GM19467 (cell line): ENCODE data around the gene GSX2.
"Not testable (repeated sequence)": the region's sequence is repeated elsewhere in the genome, so short reads cannot be mapped to it uniquely, and the experiment has no call there.

Experiments
- ATAC-seq: cut with Tn5 transposase; IDR thresholded peaks from one replicate; pipeline ENCODE4 v1.9.1; 2021; ENCODE audit warnings: mild to moderate bottlenecking, moderate library complexity; ENCODE audit not compliant: unreplicated experiment

GSX2 gene

GRCh38 chr4:54101190-54102041 lies 1.5 kb downstream of the GSX2 start:
- no peak for ATAC-seq

GRCh38 chr4:54102531-54103106 lies 2.7 kb downstream of the GSX2 start:
- no peak for ATAC-seq

GRCh38 chr4:54103190-54103574 lies 3.2 kb downstream of the GSX2 start:
- ATAC-seq: no peak

DNA sequence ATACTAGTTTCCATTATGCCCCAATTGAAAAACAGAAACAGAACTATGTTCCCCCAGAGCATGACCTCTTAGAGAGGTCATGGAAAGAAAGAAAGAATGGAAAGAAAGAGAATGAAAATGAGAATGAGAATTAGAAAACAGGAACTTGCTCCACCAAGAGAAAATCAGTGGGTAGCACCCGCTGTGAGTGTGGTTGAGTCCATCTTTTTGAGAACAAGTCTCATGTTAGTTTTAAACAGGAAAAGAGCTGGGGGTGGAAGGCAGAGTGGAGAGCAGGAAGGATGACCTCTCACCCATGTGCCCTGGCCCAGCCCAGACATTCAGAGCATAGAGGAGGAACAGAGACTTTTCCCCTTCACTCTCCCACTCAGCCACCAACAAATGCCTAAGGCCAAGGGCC lies 4.9 kb downstream of the GSX2 start:
- ATAC-seq: no peak

- ATAC-seq: no peak
These were observed 8.2 kb downstream of the GSX2 start for GRCh38 chr4:54107951-54108748.

DNA sequence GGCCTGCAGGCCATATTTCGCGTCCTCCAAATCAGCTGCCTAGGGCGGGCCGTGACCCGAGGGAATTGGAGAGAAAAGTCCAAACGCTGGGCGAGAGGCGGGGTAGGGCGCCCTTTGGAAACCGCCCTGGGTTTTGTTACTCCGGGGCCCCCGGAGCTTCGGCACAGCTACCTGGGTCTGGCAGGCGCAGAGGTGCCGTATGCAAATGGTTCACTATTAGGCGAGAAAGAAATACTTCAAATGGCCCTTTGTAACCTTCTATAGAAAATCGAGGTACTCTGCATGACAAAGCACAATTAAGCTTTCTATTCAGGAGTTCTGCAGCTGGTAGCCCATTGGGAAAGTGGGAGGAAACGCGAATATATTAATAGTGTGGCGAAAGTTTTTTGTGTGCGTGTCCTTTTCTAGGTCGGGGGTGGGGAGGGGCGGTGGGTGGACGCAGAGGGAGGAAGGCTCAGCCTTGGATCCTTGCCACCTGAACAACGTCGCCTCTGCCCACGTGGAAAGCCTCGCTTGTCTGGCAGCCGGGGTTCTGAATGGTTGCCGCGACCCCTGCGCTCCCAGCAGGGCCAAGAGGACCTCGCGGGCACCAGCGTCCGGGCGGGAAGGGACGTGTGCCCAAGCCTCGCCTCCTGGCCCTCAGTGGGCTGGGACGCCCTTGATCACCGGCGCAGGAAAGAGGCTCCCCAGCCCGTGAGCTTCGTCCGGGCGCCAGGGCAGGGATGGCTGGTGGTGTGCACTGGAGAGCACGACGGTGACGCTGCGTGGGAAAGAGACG lies 9.5 kb downstream of the GSX2 start:
- ATAC-seq: no peak

- no peak for ATAC-seq
These were observed 10.1 kb downstream of the GSX2 start for GRCh38 chr4:54110019-54110416.

DNA sequence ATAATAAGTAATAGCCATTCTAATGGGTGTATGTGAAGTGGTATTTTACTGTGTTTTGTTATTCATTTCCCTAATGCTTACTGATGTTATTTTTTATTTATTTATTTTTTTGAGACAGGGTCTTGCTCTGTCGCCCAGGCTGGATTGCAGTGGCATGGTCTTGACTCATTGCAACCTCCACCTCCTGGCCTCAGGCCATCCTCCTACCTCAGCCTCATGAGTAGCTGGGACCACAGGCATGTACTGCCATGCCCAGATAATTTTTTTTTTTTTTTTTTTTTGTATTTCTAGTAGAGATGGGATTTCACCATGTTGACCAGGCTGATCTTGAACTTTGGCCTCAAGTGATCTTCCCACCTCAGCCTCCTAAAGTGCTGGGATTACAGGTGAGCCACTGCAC lies 13.2 kb downstream of the GSX2 start:
- ATAC-seq: not testable (repeated sequence)

GRCh38 chr4:54116246-54116645 lies 16.3 kb downstream of the GSX2 start:
- ATAC-seq: not testable (repeated sequence)

DNA sequence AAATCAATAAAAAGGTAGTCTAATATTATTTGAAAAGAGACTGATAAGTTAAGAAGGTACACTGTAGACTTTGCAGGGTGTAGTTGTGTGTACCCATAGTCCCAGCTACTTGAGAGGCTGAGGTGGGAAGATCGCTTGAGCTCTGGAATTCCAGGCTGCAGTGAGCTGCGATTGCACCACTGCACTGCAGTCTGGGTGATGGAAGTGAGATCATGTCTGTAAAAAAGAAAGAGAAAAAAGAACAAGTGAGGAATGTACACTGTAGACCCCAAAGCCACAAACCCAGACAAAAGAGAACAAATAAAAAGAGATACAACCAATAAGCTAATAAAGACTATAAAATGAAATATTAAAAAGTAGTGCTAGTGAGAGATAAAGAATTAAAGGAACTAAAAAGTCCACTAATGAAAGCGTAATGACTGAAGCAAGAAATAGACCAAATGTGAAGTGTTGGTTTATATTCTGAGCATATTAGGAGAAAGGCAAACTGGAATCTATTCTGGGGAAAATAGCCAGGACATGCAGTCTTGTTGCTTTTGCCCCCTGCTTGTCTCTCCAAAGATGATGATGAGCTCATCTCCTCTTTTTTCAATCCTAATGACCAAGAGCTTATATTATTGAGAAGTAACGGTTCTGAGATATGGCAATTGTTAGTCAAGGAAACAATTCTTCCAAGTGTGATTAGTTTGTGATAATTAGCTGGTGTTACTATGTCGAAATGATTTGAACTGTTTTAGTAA lies 19.1 kb downstream of the GSX2 start:
- no peak for ATAC-seq

DNA sequence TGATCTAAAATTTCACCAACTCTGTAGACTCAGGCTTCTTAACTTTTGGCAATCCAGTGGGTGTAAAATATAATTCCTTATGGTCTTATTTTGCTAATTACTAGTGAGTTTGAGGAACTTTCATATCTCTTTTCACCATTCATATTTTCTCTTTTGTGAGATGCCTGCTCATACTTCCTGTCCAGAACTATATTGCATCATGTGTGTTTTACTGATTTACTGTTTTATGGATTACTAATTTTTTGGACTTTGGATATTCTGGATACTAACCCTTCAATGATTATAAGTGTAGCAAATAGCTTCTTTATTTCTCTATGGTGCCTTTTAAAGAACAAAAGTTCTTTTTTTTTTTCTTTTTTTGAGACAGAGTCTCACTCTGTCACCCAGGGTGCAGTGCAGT lies 20.6 kb downstream of the GSX2 start:
- no peak for ATAC-seq

DNA sequence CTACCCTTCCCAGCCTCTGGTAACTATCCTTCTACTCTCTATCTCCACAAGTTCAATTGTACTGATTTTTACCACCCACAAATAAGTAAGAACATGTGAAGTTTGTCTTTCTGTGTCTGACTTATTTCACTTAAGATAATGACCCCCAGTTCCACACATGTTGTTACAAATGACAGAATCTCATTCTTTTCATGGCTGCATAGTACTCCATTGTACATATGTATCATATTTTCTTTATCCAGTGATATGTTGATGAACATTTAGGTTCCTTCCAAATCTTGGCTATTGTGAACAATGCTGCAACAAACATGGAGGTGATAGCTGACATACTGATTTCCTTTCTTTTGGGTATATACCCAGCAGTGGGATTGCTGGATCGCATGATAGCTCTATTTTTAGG lies 27.7 kb downstream of the GSX2 start:
- no peak for ATAC-seq

DNA sequence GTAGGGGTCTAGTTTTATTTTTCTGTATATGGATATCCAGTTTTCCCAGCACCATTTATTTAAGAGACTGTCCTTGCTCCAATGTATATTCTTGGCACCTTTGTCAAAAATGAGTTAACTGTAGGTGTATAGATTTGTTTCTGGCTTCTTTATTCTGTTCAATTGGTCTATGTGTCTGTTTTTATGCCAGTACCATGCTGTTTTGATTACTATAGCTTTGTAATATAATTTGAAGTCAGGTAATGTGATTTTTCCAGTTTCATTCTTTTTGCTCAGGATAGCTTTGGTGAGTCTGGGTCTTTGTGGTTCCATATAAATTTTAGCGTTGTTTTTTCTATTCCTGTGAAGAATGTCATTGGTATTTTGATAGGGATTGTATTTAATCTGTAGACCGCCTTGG lies 28.7 kb downstream of the GSX2 start:
- not testable (repeated sequence) for ATAC-seq

- ATAC-seq: no peak
These were observed 39.4 kb downstream of the GSX2 start for GRCh38 chr4:54139332-54139731.

GRCh38 chr4:54140287-54140686 lies 40.3 kb downstream of the GSX2 start:
- no peak for ATAC-seq

DNA sequence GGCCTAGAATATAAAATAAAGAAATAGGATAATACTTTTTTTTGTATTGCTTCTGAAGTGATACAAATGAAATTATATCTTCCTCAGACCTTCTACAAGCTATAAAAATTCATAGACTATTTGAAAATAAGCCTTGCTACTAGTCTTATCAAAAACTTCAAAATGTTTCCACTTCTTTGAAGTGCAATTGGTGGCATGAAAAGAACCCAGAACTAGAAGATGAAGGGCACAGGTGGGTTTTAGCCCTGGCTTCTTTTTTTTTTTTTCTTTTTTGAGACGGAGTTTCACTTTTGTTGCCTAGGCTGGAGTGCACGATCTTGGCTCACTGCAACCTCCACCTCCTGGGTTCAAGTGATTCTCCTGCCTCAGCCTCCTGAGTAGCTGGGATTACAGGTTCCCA lies 44.2 kb downstream of the GSX2 start:
- ATAC-seq: no peak

GRCh38 chr4:54144661-54145171 lies 44.8 kb downstream of the GSX2 start:
- ATAC-seq: no peak

- ATAC-seq: no peak
These were observed 46.2 kb downstream of the GSX2 start for GRCh38 chr4:54146139-54146538.

- ATAC-seq: no peak
These were observed 49.4 kb downstream of the GSX2 start for GRCh38 chr4:54149323-54149722.
